WTC11 (cell line): Measurements from ENCODE around the gene FUT7. TPM values are rescaled to one million over a fixed set of nuclear protein-coding genes. Genes with fewer than 3 reads are reported as not detected.

Source experiments
- ATAC-seq: fragments of 200-7000 bp; cut with Tn5 transposase; 2 replicates; pipeline ENCODE4 v1.10.0; 2021; ENCODE audit warnings: mild to moderate bottlenecking, moderate library complexity
- CTCF ChIA-PET: fragments of 300-600 bp; sonication (Branson Sonifier 250); formaldehyde crosslinking; loops from one replicate; lab custom pipeline; 2021; ENCODE audit warnings: antibody characterized with exemption; lab: Charles Lee
- POLR2A ChIA-PET: fragments of 350-600 bp; sonication (Branson Sonifier 250); formaldehyde crosslinking; loops from one replicate; lab custom pipeline; 2021; ENCODE audit warnings: antibody characterized with exemption; lab: Charles Lee
- DNase-seq: peaks from one replicate; pipeline ENCODE4 v3.0.0; 2021; ENCODE audit warnings: low spot score
- H3K27ac Mint-ChIP-seq: 2 replicates; pipeline ENCODE4 v1.8.0; 2021; ENCODE audit warnings: mixed read lengths
- H3K27me3 Mint-ChIP-seq: 2 replicates; pipeline ENCODE4 v1.8.0; 2021; ENCODE audit warnings: low read depth, mild to moderate bottlenecking, moderate library complexity, mixed read lengths
- H3K36me3 Mint-ChIP-seq: 2 replicates; pipeline ENCODE4 v1.8.0; 2021; ENCODE audit warnings: mixed read lengths
- H3K4me1 Mint-ChIP-seq: 2 replicates; pipeline ENCODE4 v1.8.0; 2022; ENCODE audit warnings: mixed read lengths
- H3K4me3 Mint-ChIP-seq: 2 replicates; pipeline ENCODE4 v1.8.0; 2021; ENCODE audit warnings: mild to moderate bottlenecking, moderate library complexity, mixed read lengths
- H3K9me3 Mint-ChIP-seq: 2 replicates; pipeline ENCODE4 v1.8.0; 2021; ENCODE audit warnings: mixed read lengths
- ATF3 ChIP-seq: sonication (generic); formaldehyde crosslinking; conservative IDR thresholded peaks from 2 replicates; pipeline ENCODE4 v1.8.1; 2022; ENCODE audit warnings: mild to moderate bottlenecking, missing genetic modification reagents
- CDX4 ChIP-seq: fragments of 250-450 bp; sonication (Bioruptor Pico); IDR thresholded peaks from 2 replicates; pipeline ENCODE4 v1.9.0; 2021; ENCODE audit warnings: moderate library complexity, mild to moderate bottlenecking, inconsistent platforms, borderline replicate concordance
- CREB1 ChIP-seq: sonication (generic); formaldehyde crosslinking; IDR thresholded peaks from 2 replicates; pipeline ENCODE4 v1.8.0; 2023; ENCODE audit warnings: mild to moderate bottlenecking, missing genetic modification reagents
- E2F5 ChIP-seq: sonication (generic); formaldehyde crosslinking; IDR thresholded peaks from 2 replicates; pipeline ENCODE4 v1.8.1; 2022; ENCODE audit warnings: mild to moderate bottlenecking, moderate library complexity, missing genetic modification reagents
- EMX1 ChIP-seq: fragments of 250-450 bp; sonication (Bioruptor Pico); IDR thresholded peaks from 2 replicates; pipeline ENCODE4 v1.8.0; 2021; ENCODE audit warnings: mild to moderate bottlenecking
- FOXJ3 ChIP-seq: sonication (generic); formaldehyde crosslinking; IDR thresholded peaks from 2 replicates; pipeline ENCODE4 v1.9.0; 2021; ENCODE audit warnings: missing genetic modification reagents, mild to moderate bottlenecking, borderline replicate concordance
- FOXK1 ChIP-seq: sonication (generic); formaldehyde crosslinking; IDR thresholded peaks from 2 replicates; pipeline ENCODE4 v1.8.0; 2022; ENCODE audit warnings: mild to moderate bottlenecking, moderate library complexity, missing genetic modification reagents
- FOXP4 ChIP-seq: sonication (generic); formaldehyde crosslinking; IDR thresholded peaks from 2 replicates; pipeline ENCODE4 v1.8.0; 2022; ENCODE audit warnings: mild to moderate bottlenecking, missing genetic modification reagents
- NFYB ChIP-seq: sonication (generic); formaldehyde crosslinking; conservative IDR thresholded peaks from 2 replicates; pipeline ENCODE4 v1.8.0; 2022; ENCODE audit warnings: low read depth, missing genetic modification reagents
- NR1H2 ChIP-seq: sonication (generic); formaldehyde crosslinking; IDR thresholded peaks from 2 replicates; pipeline ENCODE4 v1.9.0; 2021; ENCODE audit warnings: mild to moderate bottlenecking, moderate library complexity, missing genetic modification reagents
- NR3C1 ChIP-seq: sonication (generic); formaldehyde crosslinking; conservative IDR thresholded peaks from 2 replicates; pipeline ENCODE4 v1.8.1; 2023; ENCODE audit warnings: low read depth, mild to moderate bottlenecking, missing genetic modification reagents
- PREB ChIP-seq: sonication (generic); formaldehyde crosslinking; IDR thresholded peaks from 2 replicates; pipeline ENCODE4 v1.8.1; 2022; ENCODE audit warnings: mild to moderate bottlenecking, missing genetic modification reagents, moderate library complexity, borderline replicate concordance
- RORB ChIP-seq: fragments of 250-450 bp; sonication (Bioruptor Pico); IDR thresholded peaks from 2 replicates; pipeline ENCODE4 v1.9.0; 2021; ENCODE audit warnings: mild to moderate bottlenecking
- SMAD3 ChIP-seq: sonication (generic); formaldehyde crosslinking; IDR thresholded peaks from 2 replicates; pipeline ENCODE4 v1.8.0; 2022; ENCODE audit warnings: missing genetic modification reagents, mild to moderate bottlenecking, borderline replicate concordance
- STAT6 ChIP-seq: sonication (generic); formaldehyde crosslinking; conservative IDR thresholded peaks from 2 replicates; pipeline ENCODE4 v1.8.1; 2023; ENCODE audit warnings: mild to moderate bottlenecking, low read depth, missing genetic modification reagents, moderate library complexity
- TEAD1 ChIP-seq: sonication (generic); formaldehyde crosslinking; IDR thresholded peaks from 2 replicates; pipeline ENCODE4 v1.8.0; 2022; ENCODE audit warnings: mild to moderate bottlenecking, missing genetic modification reagents
- TP53 ChIP-seq: sonication (generic); formaldehyde crosslinking; IDR thresholded peaks from 2 replicates; pipeline ENCODE4 v1.8.1; 2023; ENCODE audit warnings: mild to moderate bottlenecking, missing genetic modification reagents
- USF2 ChIP-seq: sonication (generic); formaldehyde crosslinking; IDR thresholded peaks from 2 replicates; pipeline ENCODE4 v1.8.1; 2023; ENCODE audit warnings: mild to moderate bottlenecking, missing genetic modification reagents, moderate library complexity
- ZBTB21 ChIP-seq: sonication (generic); formaldehyde crosslinking; IDR thresholded peaks from 2 replicates; pipeline ENCODE4 v1.8.1; 2023; ENCODE audit warnings: mild to moderate bottlenecking, missing genetic modification reagents, borderline replicate concordance
- ZBTB43 ChIP-seq: sonication (generic); formaldehyde crosslinking; IDR thresholded peaks from 2 replicates; pipeline ENCODE4 v1.8.1; 2023; ENCODE audit warnings: mild to moderate bottlenecking, missing genetic modification reagents
- ZNF138 ChIP-seq: sonication (generic); formaldehyde crosslinking; conservative IDR thresholded peaks from 2 replicates; pipeline ENCODE4 v1.8.1; 2022; ENCODE audit warnings: mild to moderate bottlenecking, moderate library complexity, missing genetic modification reagents
- ZNF317 ChIP-seq: sonication (generic); formaldehyde crosslinking; IDR thresholded peaks from 2 replicates; pipeline ENCODE4 v1.8.1; 2023; ENCODE audit warnings: low read depth, mild to moderate bottlenecking, moderate library complexity, missing genetic modification reagents, borderline replicate concordance
- total RNA-seq: library from RNA; stranded (reverse); gene quantifications from 3 replicates; pipeline ENCODE4 v1.2.3, GENCODE V29; 2021

FUT7 gene
- total RNA-seq, 1 experiment from 2014 or later: not detected

- H3K9me3 Mint-ChIP-seq: peaks cover 8% of the 10 kb centered on the region
- H3K4me3 Mint-ChIP-seq: no peak overlapping the region
- peaks cover 6% of the 10 kb centered on the region; the same call in 1 of the 2 replicates for H3K27me3 Mint-ChIP-seq
- ChIA-PET POLR2A (interaction anchor here (0.7 kb wide), 1 partner anchor 544 kb away, joined by 4 read pairs; no protein-coding TSS in a partner anchor), CTCF (interaction anchor here (0.7 to 3.7 kb wide), 9 partner anchors 18 to 189 kb away, joined by 3 to 23 read pairs (median 5); partner anchors contain the start of gene NPDC1)
- TF ChIP-seq ZNF317 (no peak), ZNF138 (CRISPR knock-in tag) (no peak), RORB (no peak), NR1H2 (no peak), USF2 (CRISPR knock-in tag) (no peak), NFYB (CRISPR knock-in tag) (no peak), CREB1 (CRISPR knock-in tag) (no peak), ZBTB43 (no peak), STAT6 (CRISPR knock-in tag) (no peak), PREB (CRISPR knock-in tag) (no peak), FOXK1 (CRISPR knock-in tag) (no peak), ATF3 (CRISPR knock-in tag) (no peak), EMX1 (CRISPR knock-in tag) (no peak)
- no peak for DNase-seq
- no peak overlapping the region for H3K27ac Mint-ChIP-seq
- no peak for ATAC-seq
- H3K36me3 Mint-ChIP-seq: peaks cover 6% of the 10 kb centered on the region; the same call in 1 of the 2 replicates
- 0 out of 2 replicates have a peak, but pooled peaks cover 2% of the 10 kb centered on the region for H3K4me1 Mint-ChIP-seq
Measured at GRCh38 chr9:137002646-137003041, 29.2 kb downstream of the FUT7 start.

GRCh38 chr9:137001857-137002645 is 29.8 kb downstream of the FUT7 start:
- CTCF ChIA-PET: interaction anchor here (0.7 to 3.2 kb wide), 10 partner anchors 10 to 190 kb away, joined by 3 to 18 read pairs (median 4); partner anchors contain the start of gene NPDC1
- POLR2A ChIA-PET: interaction anchor here (0.7 kb wide), 1 partner anchor 543 kb away, joined by 4 read pairs; no protein-coding TSS in a partner anchor
- H3K27me3 Mint-ChIP-seq: peaks cover 6% of the 10 kb centered on the region; the same call in 1 of the 2 replicates
- ATAC-seq (no peak), DNase-seq (no peak)
- H3K4me1 Mint-ChIP-seq: 0 out of 2 replicates have a peak, but pooled peaks cover 4% of the 10 kb centered on the region
- H3K4me3 Mint-ChIP-seq: no peak overlapping the region
- peaks cover 8% of the 10 kb centered on the region for H3K9me3 Mint-ChIP-seq
- H3K27ac Mint-ChIP-seq: no peak overlapping the region
- H3K36me3 Mint-ChIP-seq: peaks cover 6% of the 10 kb centered on the region; the same call in 1 of the 2 replicates
- no peak for TF ChIP-seq ZBTB21
- TF ChIP-seq FOXJ3 (CRISPR knock-in tag): no peak
- no peak for TF ChIP-seq CDX4 (CRISPR knock-in tag)
- no peak for TF ChIP-seq E2F5
- no peak for TF ChIP-seq USF2 (CRISPR knock-in tag)
- no peak for TF ChIP-seq FOXP4 (CRISPR knock-in tag)
- no peak for TF ChIP-seq TP53 (CRISPR knock-in tag)
- TF ChIP-seq EMX1 (CRISPR knock-in tag): no peak
- TF ChIP-seq TEAD1: no peak
- TF ChIP-seq NR3C1 (CRISPR knock-in tag): no peak
- TF ChIP-seq SMAD3 (CRISPR knock-in tag): no peak
